ENCODE results near the gene DNAH12. TPM values are rescaled to one million over a fixed set of nuclear protein-coding genes. Genes with fewer than 3 reads are reported as not detected.

The DNAH12 gene
- total and polyA plus RNA-seq, 2 experiments from 2014 or later = not detected

- Histone ChIP-seq H3K4me3 (no peak overlapping the region), H3K4me1 (ENCODE audit: insufficient read depth) (no peaks in the 10 kb centered on the region), H3K27ac (ENCODE audit: low read depth) (no peak overlapping the region), H3K36me3 (ENCODE audit: insufficient read depth) (no peaks in the 10 kb centered on the region), H3K27me3 (ENCODE audit: insufficient read depth) (no peaks in the 10 kb centered on the region), H2AFZ (no peak overlapping the region), H3K4me2 (no peak overlapping the region), H3K9me2 (ENCODE audit: insufficient read depth) (no peaks in the 10 kb centered on the region), H3F3A (replicated peaks; ENCODE audit: low read depth) (no peaks in the 10 kb centered on the region), H3K79me2 (replicated peaks; ENCODE audit: insufficient read depth) (no peaks in the 10 kb centered on the region), H4K20me1 (replicated peaks; ENCODE audit: insufficient read depth) (no peaks in the 10 kb centered on the region)
- DNase-seq (ENCODE audit: low spot score) = no peak
- H3K4me1 Mint-ChIP-seq = peaks cover 6% of the 10 kb centered on the region; the same call in 1 of the 3 replicates
- H3K4me3 Mint-ChIP-seq = no peak overlapping the region
- no peaks in the 10 kb centered on the region for H3K36me3 Mint-ChIP-seq (ENCODE audit: low read depth)
- H3K27me3 Mint-ChIP-seq (ENCODE audit: insufficient read depth, low read depth, poor library complexity) = peaks cover 2% of the 10 kb centered on the region
- no peak for ATAC-seq
- H3K9me3 Mint-ChIP-seq = no peaks in the 10 kb centered on the region; the same call in 2 of the 3 replicates
- H3K27ac Mint-ChIP-seq = no peak overlapping the region
- TF ChIP-seq EZH2 (IDR thresholded peaks at IDR 0.05; ENCODE audit: low read depth, unreplicated experiment) (no peak), JUNB (IDR thresholded peaks at IDR 0.05; ENCODE audit: unreplicated experiment) (no peak), NANOG (IDR thresholded peaks at IDR 0.05; ENCODE audit: borderline replicate concordance) (no peak), POLR2AphosphoS5 (IDR thresholded peaks at IDR 0.05; ENCODE audit: low read depth) (no peak), ZNF114 (CRISPR knock-in tag; IDR thresholded peaks at IDR 0.05) (no peak), CTCF (conservative IDR thresholded peaks at IDR 0.05; ENCODE audit: low read depth in 2 of 2) (no peak), CREB1 (CRISPR knock-in tag; IDR thresholded peaks at IDR 0.05; ENCODE audit: low read depth) (no peak), EZH2phosphoT487 (IDR thresholded peaks at IDR 0.05; ENCODE audit: unreplicated experiment) (no peak), STAT1 (IDR thresholded peaks at IDR 0.05; ENCODE audit: unreplicated experiment) (no peak), ZNF462 (CRISPR knock-in tag; IDR thresholded peaks at IDR 0.05) (no peak), ZNF331 (CRISPR knock-in tag; IDR thresholded peaks at IDR 0.05; ENCODE audit: low read depth) (no peak)
- TF ChIP-seq, protein P1, sequence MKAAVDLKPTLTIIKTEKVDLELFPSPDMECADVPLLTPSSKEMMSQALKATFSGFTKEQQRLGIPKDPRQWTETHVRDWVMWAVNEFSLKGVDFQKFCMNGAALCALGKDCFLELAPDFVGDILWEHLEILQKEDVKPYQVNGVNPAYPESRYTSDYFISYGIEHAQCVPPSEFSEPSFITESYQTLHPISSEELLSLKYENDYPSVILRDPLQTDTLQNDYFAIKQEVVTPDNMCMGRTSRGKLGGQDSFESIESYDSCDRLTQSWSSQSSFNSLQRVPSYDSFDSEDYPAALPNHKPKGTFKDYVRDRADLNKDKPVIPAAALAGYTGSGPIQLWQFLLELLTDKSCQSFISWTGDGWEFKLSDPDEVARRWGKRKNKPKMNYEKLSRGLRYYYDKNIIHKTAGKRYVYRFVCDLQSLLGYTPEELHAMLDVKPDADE (IDR thresholded peaks at IDR 0.05) = no peak
- TF ChIP-seq, protein P2, sequence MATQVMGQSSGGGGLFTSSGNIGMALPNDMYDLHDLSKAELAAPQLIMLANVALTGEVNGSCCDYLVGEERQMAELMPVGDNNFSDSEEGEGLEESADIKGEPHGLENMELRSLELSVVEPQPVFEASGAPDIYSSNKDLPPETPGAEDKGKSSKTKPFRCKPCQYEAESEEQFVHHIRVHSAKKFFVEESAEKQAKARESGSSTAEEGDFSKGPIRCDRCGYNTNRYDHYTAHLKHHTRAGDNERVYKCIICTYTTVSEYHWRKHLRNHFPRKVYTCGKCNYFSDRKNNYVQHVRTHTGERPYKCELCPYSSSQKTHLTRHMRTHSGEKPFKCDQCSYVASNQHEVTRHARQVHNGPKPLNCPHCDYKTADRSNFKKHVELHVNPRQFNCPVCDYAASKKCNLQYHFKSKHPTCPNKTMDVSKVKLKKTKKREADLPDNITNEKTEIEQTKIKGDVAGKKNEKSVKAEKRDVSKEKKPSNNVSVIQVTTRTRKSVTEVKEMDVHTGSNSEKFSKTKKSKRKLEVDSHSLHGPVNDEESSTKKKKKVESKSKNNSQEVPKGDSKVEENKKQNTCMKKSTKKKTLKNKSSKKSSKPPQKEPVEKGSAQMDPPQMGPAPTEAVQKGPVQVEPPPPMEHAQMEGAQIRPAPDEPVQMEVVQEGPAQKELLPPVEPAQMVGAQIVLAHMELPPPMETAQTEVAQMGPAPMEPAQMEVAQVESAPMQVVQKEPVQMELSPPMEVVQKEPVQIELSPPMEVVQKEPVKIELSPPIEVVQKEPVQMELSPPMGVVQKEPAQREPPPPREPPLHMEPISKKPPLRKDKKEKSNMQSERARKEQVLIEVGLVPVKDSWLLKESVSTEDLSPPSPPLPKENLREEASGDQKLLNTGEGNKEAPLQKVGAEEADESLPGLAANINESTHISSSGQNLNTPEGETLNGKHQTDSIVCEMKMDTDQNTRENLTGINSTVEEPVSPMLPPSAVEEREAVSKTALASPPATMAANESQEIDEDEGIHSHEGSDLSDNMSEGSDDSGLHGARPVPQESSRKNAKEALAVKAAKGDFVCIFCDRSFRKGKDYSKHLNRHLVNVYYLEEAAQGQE (IDR thresholded peaks at IDR 0.05; ENCODE audit: unreplicated experiment) = no peak
These were observed 124.1 kb downstream of the DNAH12 start for GRCh38 chr3:57420001-57420400.

Data from GM23338 (cell line).